Type B pancreatic cell (in vitro differentiated cells): ENCODE measurements around the gene SHROOM3. TPM values are rescaled to one million over a fixed set of nuclear protein-coding genes. Genes with fewer than 3 reads are reported as not detected.

ENCODE experiments used
- DNase-seq: peaks from one replicate; pipeline ENCODE4 v3.0.0; 2021; ENCODE audit warnings: mixed read lengths; ENCODE audit not compliant: unreplicated experiment; ENCODE audit errors: extremely low spot score
- H3K27ac Mint-ChIP-seq: 2 replicates; pipeline ENCODE4 v1.8.0; 2021; ENCODE audit warnings: mild to moderate bottlenecking, mixed read lengths
- H3K27me3 Mint-ChIP-seq: 2 replicates; pipeline ENCODE4 v1.8.0; 2021; ENCODE audit warnings: mixed read lengths
- H3K36me3 Mint-ChIP-seq: 2 replicates; pipeline ENCODE4 v1.8.0; 2021; ENCODE audit warnings: mixed read lengths
- H3K4me1 Mint-ChIP-seq: one replicate; pipeline ENCODE4 v1.8.0; 2021; ENCODE audit warnings: mixed read lengths; ENCODE audit not compliant: unreplicated experiment
- H3K4me3 Mint-ChIP-seq: 2 replicates; pipeline ENCODE4 v1.8.0; 2021; ENCODE audit warnings: mild to moderate bottlenecking, mixed read lengths
- H3K9me3 Mint-ChIP-seq: 2 replicates; pipeline ENCODE4 v1.8.0; 2021; ENCODE audit warnings: mixed read lengths
- total RNA-seq: library from RNA; stranded (reverse); gene quantifications from 2 replicates; pipeline ENCODE4 v1.2.1, GENCODE V29; 2021; ENCODE audit warnings: low replicate concordance
- TF ChIP-seq, protein P1 (sequence below): fragments of 200-600 bp; sonication (generic); conservative IDR thresholded peaks from 2 replicates; pipeline ENCODE4 v1.5.0; 2021; ENCODE audit warnings: antibody characterized with exemption, mild to moderate bottlenecking

The SHROOM3 gene
- total RNA-seq, 1 donor from 2014 or later, result 38.6 TPM

DNA sequence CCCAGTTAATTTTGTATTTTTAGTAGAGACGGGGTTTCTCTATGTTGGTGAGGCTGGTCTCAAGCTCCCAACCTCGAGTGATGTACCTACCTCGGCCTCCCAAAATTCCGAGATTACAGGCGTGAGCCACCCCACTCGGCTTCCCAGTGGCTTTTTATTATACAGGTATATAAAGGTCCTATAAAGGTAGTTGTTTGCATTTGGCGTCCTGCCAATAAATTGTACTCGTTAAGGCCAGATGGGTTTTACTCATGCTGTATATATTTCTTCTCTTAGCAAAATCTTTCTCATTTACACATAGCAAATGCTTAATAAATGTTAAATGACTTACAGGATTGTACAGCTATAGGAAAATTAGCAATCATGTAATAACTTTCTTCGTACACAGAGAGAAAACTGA lies 6.9 kb downstream of the SHROOM3 start:
- no peak overlapping the region for H3K4me3 Mint-ChIP-seq
- peaks cover 12% of the 10 kb centered on the region for H3K4me1 Mint-ChIP-seq
- no peak for DNase-seq
- peaks cover 8% of the 10 kb centered on the region for H3K36me3 Mint-ChIP-seq
- TF ChIP-seq, protein P1, sequence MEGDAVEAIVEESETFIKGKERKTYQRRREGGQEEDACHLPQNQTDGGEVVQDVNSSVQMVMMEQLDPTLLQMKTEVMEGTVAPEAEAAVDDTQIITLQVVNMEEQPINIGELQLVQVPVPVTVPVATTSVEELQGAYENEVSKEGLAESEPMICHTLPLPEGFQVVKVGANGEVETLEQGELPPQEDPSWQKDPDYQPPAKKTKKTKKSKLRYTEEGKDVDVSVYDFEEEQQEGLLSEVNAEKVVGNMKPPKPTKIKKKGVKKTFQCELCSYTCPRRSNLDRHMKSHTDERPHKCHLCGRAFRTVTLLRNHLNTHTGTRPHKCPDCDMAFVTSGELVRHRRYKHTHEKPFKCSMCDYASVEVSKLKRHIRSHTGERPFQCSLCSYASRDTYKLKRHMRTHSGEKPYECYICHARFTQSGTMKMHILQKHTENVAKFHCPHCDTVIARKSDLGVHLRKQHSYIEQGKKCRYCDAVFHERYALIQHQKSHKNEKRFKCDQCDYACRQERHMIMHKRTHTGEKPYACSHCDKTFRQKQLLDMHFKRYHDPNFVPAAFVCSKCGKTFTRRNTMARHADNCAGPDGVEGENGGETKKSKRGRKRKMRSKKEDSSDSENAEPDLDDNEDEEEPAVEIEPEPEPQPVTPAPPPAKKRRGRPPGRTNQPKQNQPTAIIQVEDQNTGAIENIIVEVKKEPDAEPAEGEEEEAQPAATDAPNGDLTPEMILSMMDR, result no peak
- peaks cover 11% of the 10 kb centered on the region for H3K9me3 Mint-ChIP-seq
- no peaks in the 10 kb centered on the region for H3K27me3 Mint-ChIP-seq
- H3K27ac Mint-ChIP-seq, result no peak overlapping the region

DNA sequence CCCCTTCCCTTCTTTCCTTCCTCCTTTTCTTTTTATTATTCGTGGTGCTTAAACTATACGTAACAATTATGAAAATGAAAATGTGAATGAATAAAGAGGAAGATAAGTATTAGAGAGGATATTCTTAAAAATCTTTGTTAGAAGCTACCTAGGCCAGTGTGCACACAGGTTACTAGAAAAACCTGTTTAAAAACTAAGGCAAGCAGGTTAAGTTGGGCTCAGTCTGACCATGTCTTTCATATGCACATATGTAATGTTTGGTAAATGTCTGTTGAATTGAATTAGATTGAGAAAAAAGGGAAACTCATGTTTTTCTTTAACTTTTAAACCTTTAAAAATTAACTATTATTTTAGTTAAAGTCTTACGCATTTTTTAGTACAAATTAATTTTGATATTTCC lies 7.8 kb downstream of the SHROOM3 start:
- peaks cover 8% of the 10 kb centered on the region for H3K36me3 Mint-ChIP-seq
- no peaks in the 10 kb centered on the region for H3K27me3 Mint-ChIP-seq
- no peak for DNase-seq
- peak overlapping the region; percentile 56 for H3K27ac Mint-ChIP-seq
- peaks cover 11% of the 10 kb centered on the region for H3K9me3 Mint-ChIP-seq
- TF ChIP-seq, protein P1, result no peak
- H3K4me1 Mint-ChIP-seq, result peaks cover 21% of the 10 kb centered on the region
- no peak overlapping the region for H3K4me3 Mint-ChIP-seq

GRCh38 chr4:76443376-76443775 lies 8.3 kb downstream of the SHROOM3 start:
- H3K9me3 Mint-ChIP-seq, result peaks cover 11% of the 10 kb centered on the region
- TF ChIP-seq, protein P1, result no peak
- H3K4me3 Mint-ChIP-seq, result no peak overlapping the region
- H3K27ac Mint-ChIP-seq, result no peak overlapping the region
- DNase-seq, result no peak
- H3K27me3 Mint-ChIP-seq, result no peaks in the 10 kb centered on the region
- H3K4me1 Mint-ChIP-seq, result peaks cover 21% of the 10 kb centered on the region
- H3K36me3 Mint-ChIP-seq, result peaks cover 8% of the 10 kb centered on the region

GRCh38 chr4:76445911-76446310 lies 10.9 kb downstream of the SHROOM3 start:
- Mint-ChIP-seq H3K36me3 (peaks cover 8% of the 10 kb centered on the region), H3K27me3 (no peaks in the 10 kb centered on the region), H3K4me1 (peaks cover 35% of the 10 kb centered on the region), H3K27ac (no peak overlapping the region), H3K9me3 (peaks cover 4% of the 10 kb centered on the region), H3K4me3 (no peak overlapping the region)
- no peak for DNase-seq
- TF ChIP-seq, protein P1, result no peak

DNA sequence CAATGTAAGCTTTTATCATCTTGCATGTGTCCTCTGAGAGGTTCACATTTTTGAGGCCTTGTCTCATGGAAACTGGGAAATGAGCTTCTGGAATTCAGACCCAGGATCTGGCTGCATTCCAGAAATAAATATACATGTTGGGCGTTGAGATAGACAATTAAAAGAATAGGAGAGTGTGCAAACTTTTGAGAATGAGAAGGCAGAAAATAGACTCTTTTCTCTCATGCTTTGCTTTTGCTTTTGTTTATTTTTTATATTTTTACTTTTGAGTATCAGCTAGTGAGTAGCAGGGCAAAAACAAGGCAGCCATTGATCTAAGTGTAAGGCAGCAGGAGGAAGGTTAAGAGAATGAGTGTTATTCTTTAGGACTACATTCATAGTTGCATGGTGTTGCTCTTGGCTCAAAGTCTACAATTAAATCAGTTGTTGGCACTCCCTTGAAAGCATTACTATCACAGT lies 12.4 kb downstream of the SHROOM3 start:
- TF ChIP-seq, protein P1, result no peak
- H3K27ac Mint-ChIP-seq, result no peak overlapping the region
- H3K4me1 Mint-ChIP-seq, result peaks cover 35% of the 10 kb centered on the region
- H3K4me3 Mint-ChIP-seq, result no peak overlapping the region
- H3K9me3 Mint-ChIP-seq, result no peaks in the 10 kb centered on the region
- DNase-seq, result no peak
- H3K36me3 Mint-ChIP-seq, result peaks cover 4% of the 10 kb centered on the region
- H3K27me3 Mint-ChIP-seq, result no peaks in the 10 kb centered on the region

DNA sequence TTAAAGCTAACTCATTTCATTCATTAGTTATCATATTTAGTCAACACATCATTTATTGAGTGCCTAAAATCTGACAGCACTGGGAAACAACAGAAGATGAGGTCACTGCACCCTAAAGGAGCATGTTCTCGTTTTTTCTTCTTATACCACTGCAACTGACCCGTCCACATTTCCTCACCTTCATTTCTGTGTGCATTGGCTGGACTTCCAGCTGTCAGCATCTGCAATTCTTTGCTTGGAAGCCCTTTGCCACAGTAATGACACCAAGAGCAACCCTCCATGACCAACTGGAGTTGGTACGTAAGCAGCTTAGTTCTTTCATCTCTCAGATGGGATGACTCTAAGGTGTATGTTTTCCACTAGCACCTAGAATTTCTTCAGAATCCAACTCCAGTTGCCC lies 13.2 kb downstream of the SHROOM3 start:
- no peak overlapping the region for H3K4me3 Mint-ChIP-seq

More for the DNA sequence above, 13.2 kb downstream of the SHROOM3 start:
- Mint-ChIP-seq H3K9me3 (no peaks in the 10 kb centered on the region), H3K36me3 (peaks cover 4% of the 10 kb centered on the region), H3K27me3 (no peaks in the 10 kb centered on the region), H3K27ac (no peak overlapping the region), H3K4me1 (peaks cover 34% of the 10 kb centered on the region)
- TF ChIP-seq, protein P1, result no peak
- no peak for DNase-seq
